ENCODE results near the gene ATP10A. TPM values are rescaled to one million over a fixed set of nuclear protein-coding genes. Genes with fewer than 3 reads are reported as not detected.
A peak's percentile ranks its signal among the peaks of the same experiment; 100 is the strongest.

Gene ATP10A
- total RNA-seq, 1 donor from 2014 or later, result 44.4 TPM

DNA sequence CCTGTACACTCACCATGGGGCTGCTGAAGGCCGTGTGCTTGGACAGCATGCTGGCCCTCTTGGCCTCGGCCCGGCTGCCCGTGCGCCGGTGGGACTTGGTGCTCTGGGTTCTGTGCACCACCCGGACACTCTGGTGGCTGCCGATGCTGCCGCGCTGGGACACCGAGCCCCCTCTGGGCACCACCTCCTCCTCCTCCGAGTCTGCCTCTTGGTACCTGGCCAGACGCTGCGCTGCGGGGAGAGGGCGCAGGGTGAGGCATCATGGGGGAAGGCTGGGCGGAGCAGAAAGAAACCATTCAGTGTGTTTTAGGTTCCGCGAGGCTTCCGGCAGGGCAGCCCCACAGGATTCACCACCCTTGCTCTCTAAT is 145.0 kb downstream of the ATP10A start:
- H3K27me3 Mint-ChIP-seq (ENCODE audit: low read depth), result no peaks in the 10 kb centered on the region
- H3K4me1 Mint-ChIP-seq (ENCODE audit: low read depth), result no peaks in the 10 kb centered on the region
- intact Hi-C loops (cut with micrococcal nuclease), result no loop called here
- H3K4me3 Mint-ChIP-seq (ENCODE audit: low read depth), result no peak overlapping the region
- H3K9me3 Mint-ChIP-seq, result no peaks in the 10 kb centered on the region
- DNase-seq (ENCODE audit: low spot score), result no peak
- H3K27ac Mint-ChIP-seq, result no peak overlapping the region
- peaks cover 41% of the 10 kb centered on the region for H3K36me3 Mint-ChIP-seq (ENCODE audit: low read depth)

DNA sequence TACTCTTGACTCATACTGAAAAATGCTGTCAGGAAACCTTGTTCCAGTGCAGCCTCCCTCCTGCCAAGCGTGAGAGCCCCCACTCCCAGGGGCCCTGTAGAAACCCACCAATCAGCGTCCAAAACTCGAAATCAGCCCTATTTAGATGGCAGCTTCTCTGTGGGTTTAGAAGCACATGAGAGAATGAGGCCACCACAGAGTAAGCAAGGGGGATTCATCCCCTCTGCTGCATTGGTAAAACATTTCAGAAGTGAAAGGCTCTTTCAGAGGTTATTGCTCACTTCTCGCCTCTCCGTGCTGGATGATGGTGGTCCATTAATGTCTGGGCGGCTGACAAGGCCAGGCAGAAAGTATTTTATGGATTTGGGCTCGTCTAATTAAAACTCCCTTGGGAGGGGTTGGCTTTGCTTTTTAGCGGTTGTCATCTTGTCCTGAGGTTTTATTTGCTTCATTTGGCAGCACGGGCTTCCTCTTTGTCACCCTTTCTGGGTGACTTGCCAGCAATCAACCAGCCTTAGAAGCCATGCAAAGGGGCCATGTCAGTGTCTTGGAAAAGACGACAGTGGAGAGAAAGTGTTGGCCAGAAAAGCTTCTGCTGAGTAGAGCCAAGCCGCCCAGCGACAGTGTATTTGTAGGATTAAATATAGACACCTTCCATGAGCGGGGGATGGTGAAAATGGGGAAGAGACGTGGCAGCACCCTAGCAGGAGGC is 145.5 kb downstream of the ATP10A start:
- H3K4me3 Mint-ChIP-seq (ENCODE audit: low read depth), result no peak overlapping the region
- DNase-seq (ENCODE audit: low spot score), result no peak
- no peaks in the 10 kb centered on the region for H3K4me1 Mint-ChIP-seq (ENCODE audit: low read depth)
- peaks cover 38% of the 10 kb centered on the region for H3K36me3 Mint-ChIP-seq (ENCODE audit: low read depth)
- no peak overlapping the region for H3K27ac Mint-ChIP-seq
- intact Hi-C loops (cut with micrococcal nuclease), result no loop called here
- H3K27me3 Mint-ChIP-seq (ENCODE audit: low read depth), result no peaks in the 10 kb centered on the region
- H3K9me3 Mint-ChIP-seq, result no peaks in the 10 kb centered on the region

DNA sequence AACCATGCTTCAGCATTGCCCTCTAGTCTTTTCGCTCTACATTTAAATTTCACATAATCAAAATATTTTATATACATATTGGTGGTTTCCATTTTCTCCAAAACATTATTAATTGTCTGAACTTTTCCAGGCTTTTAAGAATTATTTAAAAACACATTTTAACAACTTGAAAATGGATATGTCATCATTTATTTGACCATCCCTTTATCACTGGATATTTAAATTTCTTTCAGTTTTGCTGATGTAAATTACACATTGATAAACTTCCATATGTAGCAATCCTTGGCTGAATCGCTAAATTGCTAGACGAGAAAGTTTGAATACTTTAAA is 146.0 kb downstream of the ATP10A start:
- no peaks in the 10 kb centered on the region for H3K9me3 Mint-ChIP-seq
- intact Hi-C loops (cut with micrococcal nuclease), result no loop called here
- peaks cover 38% of the 10 kb centered on the region for H3K36me3 Mint-ChIP-seq (ENCODE audit: low read depth)
- H3K4me3 Mint-ChIP-seq (ENCODE audit: low read depth), result no peak overlapping the region
- no peaks in the 10 kb centered on the region for H3K4me1 Mint-ChIP-seq (ENCODE audit: low read depth)
- H3K27me3 Mint-ChIP-seq (ENCODE audit: low read depth), result no peaks in the 10 kb centered on the region
- DNase-seq (ENCODE audit: low spot score), result no peak
- H3K27ac Mint-ChIP-seq, result no peak overlapping the region

DNA sequence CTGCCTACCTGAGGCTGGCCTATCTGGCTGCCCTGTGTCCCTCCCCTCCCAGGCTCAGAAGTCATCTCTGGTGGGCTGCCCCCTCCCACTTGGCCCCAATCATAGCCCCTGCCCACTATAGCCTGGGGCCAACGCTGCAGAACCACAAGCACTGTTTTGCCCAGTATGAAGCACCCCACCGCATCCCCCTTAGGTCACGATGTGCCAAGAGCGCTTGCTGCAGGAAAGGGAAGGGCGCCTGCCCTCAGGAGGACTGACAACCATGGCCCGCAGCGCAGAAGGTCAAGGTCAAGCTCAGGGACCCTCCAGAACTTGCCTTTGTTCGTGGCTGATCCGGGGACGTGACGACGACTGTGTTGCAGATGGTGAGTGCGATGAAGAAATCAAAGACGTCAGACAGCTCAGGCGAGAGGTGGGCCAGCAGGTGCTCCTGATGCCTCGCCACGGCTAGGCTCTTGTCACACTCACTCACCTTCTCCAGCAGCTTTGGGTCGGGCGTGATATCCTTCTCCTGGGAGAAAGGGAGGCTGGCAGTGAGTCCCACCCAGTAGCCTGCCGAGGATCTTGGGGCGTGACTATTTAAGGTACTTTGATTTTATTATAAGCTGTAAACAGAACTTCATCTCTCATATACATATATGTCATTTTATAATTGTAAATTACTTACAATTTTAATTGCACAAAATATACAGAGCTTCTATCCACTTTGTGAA is 146.6 kb downstream of the ATP10A start:
- H3K4me1 Mint-ChIP-seq (ENCODE audit: low read depth), result no peaks in the 10 kb centered on the region

DNA sequence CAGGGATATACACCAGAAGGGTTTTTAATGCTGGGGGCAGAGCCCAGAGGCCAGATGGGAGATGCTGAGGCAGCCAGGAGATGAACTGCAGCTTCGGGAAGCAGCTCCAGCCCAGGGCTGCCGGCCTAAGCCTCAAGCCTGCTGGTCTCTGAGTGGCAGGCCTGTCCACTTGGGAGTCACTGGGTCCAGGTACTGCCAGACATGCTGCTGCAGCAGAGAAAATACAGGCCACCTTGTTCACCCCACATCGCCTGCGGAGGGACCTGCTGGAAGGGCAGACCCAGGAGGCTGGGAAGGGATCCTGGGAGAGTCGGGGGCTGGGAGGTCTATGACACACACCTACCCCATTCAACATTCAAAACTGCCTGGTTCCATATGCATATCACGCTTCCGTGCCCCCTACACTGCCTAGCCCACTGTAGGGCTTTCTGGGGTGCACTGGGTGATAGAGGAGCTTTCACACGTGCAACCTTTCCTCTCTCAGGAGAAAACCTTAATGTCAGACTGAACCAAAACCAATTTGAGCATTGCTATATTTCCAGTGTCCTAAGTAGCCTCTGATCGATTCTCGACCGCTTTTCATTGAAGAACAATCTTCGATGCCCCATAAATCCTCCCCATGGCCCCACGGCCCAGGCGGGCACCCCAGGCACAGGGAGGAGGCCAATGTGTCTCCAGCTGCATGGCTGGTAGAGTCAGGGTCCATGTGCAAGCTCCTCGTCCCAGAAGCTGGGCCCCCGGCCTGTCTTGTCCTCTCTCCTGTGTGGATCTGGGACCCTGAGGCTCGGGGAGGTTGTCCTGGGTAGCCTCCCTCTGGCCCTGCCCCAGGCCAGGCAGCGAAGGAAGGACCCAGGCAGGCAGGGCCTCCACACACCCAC is 147.4 kb downstream of the ATP10A start:
- DNase-seq (ENCODE audit: low spot score), result no peak
- H3K4me3 Mint-ChIP-seq (ENCODE audit: low read depth), result no peak overlapping the region
- H3K27ac Mint-ChIP-seq, result peak overlapping the region; percentile 30
- intact Hi-C loops (cut with micrococcal nuclease), result no loop called here
- H3K9me3 Mint-ChIP-seq, result no peaks in the 10 kb centered on the region
- no peaks in the 10 kb centered on the region for H3K4me1 Mint-ChIP-seq (ENCODE audit: low read depth)
- no peaks in the 10 kb centered on the region for H3K27me3 Mint-ChIP-seq (ENCODE audit: low read depth)
- H3K36me3 Mint-ChIP-seq (ENCODE audit: low read depth), result peaks cover 34% of the 10 kb centered on the region

More for the DNA sequence above, 146.6 kb downstream of the ATP10A start:
- Mint-ChIP-seq H3K27me3 (ENCODE audit: low read depth) (no peaks in the 10 kb centered on the region), H3K9me3 (no peaks in the 10 kb centered on the region), H3K4me3 (ENCODE audit: low read depth) (no peak overlapping the region), H3K36me3 (ENCODE audit: low read depth) (peaks cover 38% of the 10 kb centered on the region), H3K27ac (no peak overlapping the region)
- DNase-seq (ENCODE audit: low spot score), result no peak
- intact Hi-C loops (cut with micrococcal nuclease), result no loop called here

DNA sequence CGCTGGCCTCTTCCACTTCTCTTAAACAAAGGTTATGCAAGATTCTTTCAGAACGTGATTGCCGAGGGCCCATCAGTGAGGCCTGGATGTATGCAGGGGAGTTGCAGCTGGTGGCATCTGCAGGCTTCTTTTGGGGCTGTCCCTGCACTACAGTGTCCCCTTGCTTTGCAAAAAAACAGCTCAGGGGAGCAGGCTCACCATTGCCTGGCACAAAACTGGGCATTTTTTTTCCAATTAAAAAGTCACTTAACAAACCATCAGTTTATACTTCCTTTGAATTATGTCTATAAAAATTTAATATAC is 148.6 kb downstream of the ATP10A start:
- DNase-seq (ENCODE audit: low spot score), result no peak
- H3K27me3 Mint-ChIP-seq (ENCODE audit: low read depth), result no peaks in the 10 kb centered on the region
- H3K4me3 Mint-ChIP-seq (ENCODE audit: low read depth), result no peak overlapping the region
- H3K36me3 Mint-ChIP-seq (ENCODE audit: low read depth), result peaks cover 27% of the 10 kb centered on the region
- H3K27ac Mint-ChIP-seq, result no peak overlapping the region
- H3K4me1 Mint-ChIP-seq (ENCODE audit: low read depth), result no peaks in the 10 kb centered on the region
- intact Hi-C loops (cut with micrococcal nuclease), result no loop called here
- H3K9me3 Mint-ChIP-seq, result no peaks in the 10 kb centered on the region

DNA sequence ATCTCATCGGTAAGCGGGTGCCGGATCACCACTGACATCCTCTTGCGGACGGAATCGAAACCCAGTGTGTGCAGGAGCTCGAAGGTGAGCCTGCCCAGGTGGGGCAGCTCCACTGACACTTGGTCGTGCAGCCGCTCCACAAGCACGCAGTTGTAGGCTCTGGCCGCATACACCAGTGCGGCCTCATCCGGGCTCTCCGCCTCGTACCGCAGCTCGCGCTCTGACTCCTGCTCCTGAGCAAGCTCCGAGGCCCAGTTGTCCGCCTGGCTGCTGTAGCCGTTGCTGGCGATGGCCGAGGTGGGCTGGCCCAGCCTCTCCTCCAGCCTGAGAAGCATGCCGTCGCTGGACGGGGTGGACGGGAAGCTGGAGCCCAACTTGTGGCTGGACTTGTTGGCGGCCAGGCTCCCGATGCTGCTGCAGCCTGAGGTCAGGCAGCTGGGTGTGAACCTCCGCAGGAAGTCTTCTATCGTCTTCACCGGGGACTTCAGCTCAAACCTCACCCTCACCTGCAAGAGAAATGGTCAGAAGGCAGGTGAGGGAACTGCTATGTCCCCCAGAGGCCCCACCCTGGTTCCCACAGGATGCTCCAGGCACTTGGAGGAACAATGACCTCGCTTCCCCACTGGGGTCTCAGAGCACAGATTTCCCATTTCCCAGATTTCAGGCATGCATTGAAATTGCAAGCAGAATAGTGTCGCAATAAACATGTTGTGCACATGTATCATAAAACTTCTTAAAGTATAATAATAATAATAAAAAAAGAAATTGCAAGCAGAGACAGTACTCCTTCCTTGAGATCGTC is 149.2 kb downstream of the ATP10A start:
- Mint-ChIP-seq H3K27me3 (ENCODE audit: low read depth) (no peaks in the 10 kb centered on the region), H3K27ac (no peak overlapping the region), H3K4me3 (ENCODE audit: low read depth) (no peak overlapping the region), H3K4me1 (ENCODE audit: low read depth) (no peaks in the 10 kb centered on the region), H3K36me3 (ENCODE audit: low read depth) (peaks cover 27% of the 10 kb centered on the region), H3K9me3 (no peaks in the 10 kb centered on the region)
- no peak for DNase-seq (ENCODE audit: low spot score)
- intact Hi-C loops (cut with micrococcal nuclease), result no loop called here

DNA sequence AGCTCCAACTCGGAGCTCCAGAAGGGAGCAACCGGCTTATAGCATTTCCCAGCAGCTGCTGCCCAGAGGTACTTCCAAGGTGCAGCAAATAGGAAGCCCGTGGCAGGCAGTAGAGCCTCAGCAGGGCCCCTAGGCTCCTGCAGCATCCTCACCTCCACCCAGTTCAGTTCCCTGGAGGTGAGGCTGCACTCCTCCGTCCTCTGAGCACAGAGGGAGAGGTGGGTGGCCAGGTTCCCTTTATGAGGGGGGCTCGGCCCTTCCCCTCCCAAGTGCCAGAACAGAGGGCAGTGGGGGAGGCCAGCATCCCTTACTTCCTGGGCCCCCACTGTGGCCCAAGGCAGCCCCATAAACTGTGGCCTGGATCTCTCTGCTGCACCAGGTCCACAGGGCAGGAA is 150.2 kb downstream of the ATP10A start:
- Mint-ChIP-seq H3K9me3 (no peaks in the 10 kb centered on the region), H3K4me1 (ENCODE audit: low read depth) (no peaks in the 10 kb centered on the region), H3K27me3 (ENCODE audit: low read depth) (no peaks in the 10 kb centered on the region), H3K36me3 (ENCODE audit: low read depth) (peaks cover 22% of the 10 kb centered on the region), H3K4me3 (ENCODE audit: low read depth) (no peak overlapping the region), H3K27ac (no peak overlapping the region)
- intact Hi-C loops (cut with micrococcal nuclease), result no loop called here
- no peak for DNase-seq (ENCODE audit: low spot score)

DNA sequence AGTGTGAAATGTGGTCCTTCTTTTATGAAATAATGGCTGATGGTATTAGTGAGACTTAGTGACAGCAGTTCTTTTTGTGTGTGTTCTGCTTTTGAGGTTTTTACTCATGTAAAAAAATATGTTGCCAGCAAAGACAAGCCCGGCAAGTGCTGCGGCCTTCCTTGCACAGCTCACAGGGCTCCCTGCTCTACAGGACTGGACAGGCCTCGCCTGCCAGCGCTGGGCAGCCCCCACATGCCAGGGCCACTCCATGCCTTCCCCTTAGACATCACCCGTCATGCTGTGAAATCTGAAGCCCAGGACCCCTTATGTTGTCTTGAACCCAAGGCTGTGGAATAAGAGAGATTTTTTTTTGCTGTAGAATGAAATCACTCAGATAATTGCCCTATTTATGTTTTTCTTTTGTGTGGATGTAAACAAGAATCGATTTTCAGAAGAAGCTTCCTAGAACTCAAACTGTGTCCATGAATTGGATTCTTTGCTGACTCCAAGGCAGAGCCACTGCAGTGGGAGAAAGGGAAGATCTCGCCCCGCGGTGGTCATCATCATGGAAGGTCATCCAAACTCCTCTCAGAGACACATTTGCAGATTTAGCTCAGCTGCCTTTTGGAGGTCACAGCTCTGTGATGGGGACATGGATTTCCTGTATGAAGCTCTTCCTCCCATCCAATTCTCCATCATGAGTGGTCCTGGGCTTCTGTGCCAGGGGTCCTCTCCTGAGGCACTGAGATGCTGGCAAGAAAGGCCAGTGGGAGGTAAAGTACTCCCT is 150.8 kb downstream of the ATP10A start:
- intact Hi-C loops (cut with micrococcal nuclease), result no loop called here
- no peak for DNase-seq (ENCODE audit: low spot score)
- H3K27ac Mint-ChIP-seq, result no peak overlapping the region
- no peak overlapping the region for H3K4me3 Mint-ChIP-seq (ENCODE audit: low read depth)
- no peaks in the 10 kb centered on the region for H3K9me3 Mint-ChIP-seq
- no peaks in the 10 kb centered on the region for H3K27me3 Mint-ChIP-seq (ENCODE audit: low read depth)
- peaks cover 22% of the 10 kb centered on the region for H3K36me3 Mint-ChIP-seq (ENCODE audit: low read depth)
- no peaks in the 10 kb centered on the region for H3K4me1 Mint-ChIP-seq (ENCODE audit: low read depth)

GRCh38 chr15:25711691-25712090 is 151.4 kb downstream of the ATP10A start:
- intact Hi-C loops (cut with micrococcal nuclease), result no loop called here
- no peaks in the 10 kb centered on the region for H3K27me3 Mint-ChIP-seq (ENCODE audit: low read depth)
- H3K9me3 Mint-ChIP-seq, result no peaks in the 10 kb centered on the region
- DNase-seq (ENCODE audit: low spot score), result no peak
- no peak overlapping the region for H3K4me3 Mint-ChIP-seq (ENCODE audit: low read depth)
- peaks cover 22% of the 10 kb centered on the region for H3K36me3 Mint-ChIP-seq (ENCODE audit: low read depth)
- no peak overlapping the region for H3K27ac Mint-ChIP-seq
- H3K4me1 Mint-ChIP-seq (ENCODE audit: low read depth), result no peaks in the 10 kb centered on the region

- H3K36me3 Mint-ChIP-seq (ENCODE audit: low read depth), result peaks cover 22% of the 10 kb centered on the region
- intact Hi-C loops (cut with micrococcal nuclease), result no loop called here
- H3K27ac Mint-ChIP-seq, result no peak overlapping the region
These were observed 152.0 kb downstream of the ATP10A start for GRCh38 chr15:25711164-25711563.

GRCh38 chr15:25710184-25710583 is 152.9 kb downstream of the ATP10A start:
- Mint-ChIP-seq H3K27me3 (ENCODE audit: low read depth) (no peaks in the 10 kb centered on the region), H3K9me3 (no peaks in the 10 kb centered on the region), H3K4me3 (ENCODE audit: low read depth) (no peak overlapping the region), H3K4me1 (ENCODE audit: low read depth) (no peaks in the 10 kb centered on the region), H3K27ac (no peak overlapping the region), H3K36me3 (ENCODE audit: low read depth) (peaks cover 30% of the 10 kb centered on the region)
- DNase-seq (ENCODE audit: low spot score), result peak; percentile 22
- intact Hi-C loops (cut with micrococcal nuclease), result no loop called here

More at GRCh38 chr15:25711164-25711563, 152.0 kb downstream of the ATP10A start:
- no peaks in the 10 kb centered on the region for H3K4me1 Mint-ChIP-seq (ENCODE audit: low read depth)
- no peak overlapping the region for H3K4me3 Mint-ChIP-seq (ENCODE audit: low read depth)
- no peaks in the 10 kb centered on the region for H3K9me3 Mint-ChIP-seq
- H3K27me3 Mint-ChIP-seq (ENCODE audit: low read depth), result no peaks in the 10 kb centered on the region
- no peak for DNase-seq (ENCODE audit: low spot score)

Measured in activated T-helper 2 cell treated with anti-CD3 and anti-CD28 coated beads, Interferon-gamma antibody, Interleukin-2, Interleukin-4, amounts not matched to agents 10 μg/mL and 5 μg/mL and 100 μg/mL, durations not matched to agents 14 hours and 24 hours and 36 hours (primary cell).